PFSK-1 (cell line): ENCODE results near the gene AP1G1.

ENCODE experiments used
- FOXP2 ChIP-seq: optimal IDR thresholded peaks from 2 replicates; pipeline ENCODE3; 2011; ENCODE audit warnings: borderline replicate concordance, control low read depth, inconsistent platforms; ENCODE audit not compliant: insufficient read depth; ENCODE audit errors: extremely low read length, extremely low read depth
- POLR2AphosphoS5 ChIP-seq: IDR thresholded peaks from 2 replicates; pipeline ENCODE4 v1.6.1; 2012; ENCODE audit warnings: low read depth, mild to moderate bottlenecking, control low read depth, low read length, moderate library complexity
- SIN3A ChIP-seq: IDR thresholded peaks from 2 replicates; pipeline ENCODE4 v1.6.1; 2012; ENCODE audit warnings: mild to moderate bottlenecking, low read length, moderate library complexity, borderline replicate concordance; ENCODE audit not compliant: insufficient read depth
- TAF1 ChIP-seq: IDR thresholded peaks from 2 replicates; pipeline ENCODE4 v1.6.1; 2012; ENCODE audit warnings: low read length, control low read depth, borderline replicate concordance; ENCODE audit not compliant: insufficient read depth
- TF ChIP-seq, protein P1 (sequence below), 2 experiments: IDR thresholded peaks; 2 replicates each; pipeline versions ENCODE4 v1.6.1 to v1.8.0; 2011 to 2012; ENCODE audit warnings: low read depth in 2 of 2, low read length in 2 of 2, control low read depth in 1 of 2, inconsistent platforms in 1 of 2, mild to moderate bottlenecking in 1 of 2, moderate library complexity in 1 of 2; ENCODE audit not compliant: insufficient read depth in 1 of 2

AP1G1 gene

DNA sequence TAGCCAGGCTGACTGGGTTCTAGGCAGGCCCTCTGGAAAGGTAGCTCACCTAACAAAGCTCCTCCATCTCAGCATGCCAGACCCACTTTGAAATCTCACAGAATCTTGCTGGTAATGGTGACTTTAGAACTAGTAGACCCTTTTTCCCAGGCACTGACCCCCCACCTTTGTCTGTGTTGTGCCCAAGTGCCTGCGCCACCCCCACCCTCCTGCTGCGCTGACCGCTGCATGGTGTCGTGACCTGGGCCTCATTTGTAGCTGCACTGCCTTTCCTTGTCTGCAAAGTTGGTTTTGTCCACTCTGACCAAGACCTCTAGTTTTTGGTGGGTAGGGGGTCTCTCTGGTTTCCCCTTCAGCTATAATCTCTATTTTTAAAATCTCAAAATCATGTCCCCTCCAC, 43.9 kb upstream of the AP1G1 start:
- TF ChIP-seq POLR2AphosphoS5 (no peak), TAF1 (no peak), SIN3A (no peak), FOXP2 (no peak)
- TF ChIP-seq, protein P1, sequence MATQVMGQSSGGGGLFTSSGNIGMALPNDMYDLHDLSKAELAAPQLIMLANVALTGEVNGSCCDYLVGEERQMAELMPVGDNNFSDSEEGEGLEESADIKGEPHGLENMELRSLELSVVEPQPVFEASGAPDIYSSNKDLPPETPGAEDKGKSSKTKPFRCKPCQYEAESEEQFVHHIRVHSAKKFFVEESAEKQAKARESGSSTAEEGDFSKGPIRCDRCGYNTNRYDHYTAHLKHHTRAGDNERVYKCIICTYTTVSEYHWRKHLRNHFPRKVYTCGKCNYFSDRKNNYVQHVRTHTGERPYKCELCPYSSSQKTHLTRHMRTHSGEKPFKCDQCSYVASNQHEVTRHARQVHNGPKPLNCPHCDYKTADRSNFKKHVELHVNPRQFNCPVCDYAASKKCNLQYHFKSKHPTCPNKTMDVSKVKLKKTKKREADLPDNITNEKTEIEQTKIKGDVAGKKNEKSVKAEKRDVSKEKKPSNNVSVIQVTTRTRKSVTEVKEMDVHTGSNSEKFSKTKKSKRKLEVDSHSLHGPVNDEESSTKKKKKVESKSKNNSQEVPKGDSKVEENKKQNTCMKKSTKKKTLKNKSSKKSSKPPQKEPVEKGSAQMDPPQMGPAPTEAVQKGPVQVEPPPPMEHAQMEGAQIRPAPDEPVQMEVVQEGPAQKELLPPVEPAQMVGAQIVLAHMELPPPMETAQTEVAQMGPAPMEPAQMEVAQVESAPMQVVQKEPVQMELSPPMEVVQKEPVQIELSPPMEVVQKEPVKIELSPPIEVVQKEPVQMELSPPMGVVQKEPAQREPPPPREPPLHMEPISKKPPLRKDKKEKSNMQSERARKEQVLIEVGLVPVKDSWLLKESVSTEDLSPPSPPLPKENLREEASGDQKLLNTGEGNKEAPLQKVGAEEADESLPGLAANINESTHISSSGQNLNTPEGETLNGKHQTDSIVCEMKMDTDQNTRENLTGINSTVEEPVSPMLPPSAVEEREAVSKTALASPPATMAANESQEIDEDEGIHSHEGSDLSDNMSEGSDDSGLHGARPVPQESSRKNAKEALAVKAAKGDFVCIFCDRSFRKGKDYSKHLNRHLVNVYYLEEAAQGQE (IDR thresholded peaks at IDR 0.05; ENCODE audit: insufficient read depth in 1 of 2, low read depth in 2 of 2, low read length in 2 of 2): no peak

DNA sequence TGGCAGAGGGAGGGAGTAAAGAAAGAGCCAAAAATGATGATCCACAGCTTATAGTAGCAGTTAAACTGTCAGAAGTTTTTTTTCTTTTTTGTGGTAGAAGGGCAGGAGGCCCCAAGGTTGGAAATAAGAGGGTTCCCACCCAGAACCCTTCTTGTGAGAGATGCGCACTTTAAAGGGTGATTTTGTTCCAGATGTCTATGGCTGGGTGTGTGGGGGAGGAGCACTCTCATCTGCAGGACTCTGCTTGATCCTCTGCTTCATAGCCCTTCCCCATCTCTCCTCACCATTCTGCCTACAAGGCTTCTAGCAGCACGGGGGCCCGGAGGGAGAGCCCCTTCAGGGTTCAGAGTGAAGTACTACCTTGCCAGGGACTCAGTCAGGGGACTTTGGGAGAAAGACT, 43.5 kb upstream of the AP1G1 start:
- 0 out of 2 replicates have a peak, but pooled peaks have one; percentile 4 for TF ChIP-seq POLR2AphosphoS5
- no peak for TF ChIP-seq SIN3A
- TF ChIP-seq FOXP2: no peak

DNA sequence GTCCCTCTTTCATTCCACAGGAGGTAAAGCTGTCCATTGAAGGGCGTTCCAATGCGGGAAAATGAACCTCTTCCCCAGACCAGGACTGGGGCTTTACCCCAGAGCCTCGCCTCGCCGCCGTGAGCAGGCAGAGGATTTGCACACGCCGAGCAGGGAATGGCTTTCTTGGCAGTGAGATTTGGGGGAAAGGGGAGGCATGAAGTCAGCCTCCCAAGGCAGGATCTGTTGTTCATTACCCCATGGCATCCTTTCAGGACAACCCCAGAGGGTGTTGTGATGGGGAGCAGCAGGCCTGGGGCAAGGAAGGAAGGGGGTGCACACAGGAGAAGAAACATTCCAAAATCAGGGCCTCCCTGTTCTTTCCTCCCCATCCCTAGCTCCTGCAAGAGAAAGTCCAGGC, 43.1 kb upstream of the AP1G1 start:
- no peak for TF ChIP-seq TAF1
- no peak for TF ChIP-seq POLR2AphosphoS5
- TF ChIP-seq, protein P1 (IDR thresholded peaks at IDR 0.05; ENCODE audit: insufficient read depth in 1 of 2, low read depth in 2 of 2, low read length in 2 of 2): no peak
- TF ChIP-seq SIN3A: no peak

DNA sequence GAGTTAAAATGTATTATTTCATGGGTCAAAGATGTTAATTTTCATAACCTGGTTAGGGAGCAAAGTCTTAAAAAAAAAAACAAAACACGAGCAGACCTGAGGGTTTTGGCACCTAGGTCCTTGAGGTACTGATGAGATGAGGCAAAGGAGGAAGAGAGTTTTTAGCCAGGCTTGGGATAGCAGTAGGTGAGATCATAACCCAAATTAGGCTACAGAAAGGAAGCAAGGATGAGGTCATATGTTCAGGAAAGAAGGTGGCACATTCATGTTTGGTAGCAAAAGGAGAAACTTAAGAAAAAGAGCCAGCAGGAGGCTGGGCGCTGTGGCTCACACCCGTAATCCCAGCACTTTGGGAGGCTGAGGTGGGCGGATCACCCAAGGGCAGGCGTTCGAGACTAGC, 40.0 kb upstream of the AP1G1 start:
- TF ChIP-seq FOXP2 (no peak), TAF1 (no peak)

DNA sequence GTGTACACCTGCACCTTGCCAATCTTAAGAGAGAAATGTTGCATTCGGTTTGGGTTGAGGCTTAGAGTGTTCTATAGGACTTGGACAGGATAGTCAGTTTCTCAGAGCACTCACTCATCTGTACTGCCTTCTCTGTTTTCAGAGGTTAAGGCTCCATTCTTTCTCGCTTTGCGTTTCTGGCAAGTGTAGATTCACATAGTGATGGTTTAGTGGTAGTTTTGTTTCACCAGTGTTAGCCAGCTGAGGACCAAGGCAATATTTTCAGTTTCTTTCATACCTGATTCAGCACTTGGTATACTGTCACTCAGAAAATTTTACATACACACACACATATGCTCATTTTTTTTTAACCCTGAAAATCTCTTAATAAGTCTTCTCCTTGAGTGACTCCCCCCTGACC, 38.5 kb upstream of the AP1G1 start:
- TF ChIP-seq, protein P1 (IDR thresholded peaks at IDR 0.05; ENCODE audit: insufficient read depth in 1 of 2, low read depth in 2 of 2, low read length in 2 of 2): no peak
- TF ChIP-seq TAF1: no peak
- no peak for TF ChIP-seq POLR2AphosphoS5
- no peak for TF ChIP-seq SIN3A
- TF ChIP-seq FOXP2: no peak

DNA sequence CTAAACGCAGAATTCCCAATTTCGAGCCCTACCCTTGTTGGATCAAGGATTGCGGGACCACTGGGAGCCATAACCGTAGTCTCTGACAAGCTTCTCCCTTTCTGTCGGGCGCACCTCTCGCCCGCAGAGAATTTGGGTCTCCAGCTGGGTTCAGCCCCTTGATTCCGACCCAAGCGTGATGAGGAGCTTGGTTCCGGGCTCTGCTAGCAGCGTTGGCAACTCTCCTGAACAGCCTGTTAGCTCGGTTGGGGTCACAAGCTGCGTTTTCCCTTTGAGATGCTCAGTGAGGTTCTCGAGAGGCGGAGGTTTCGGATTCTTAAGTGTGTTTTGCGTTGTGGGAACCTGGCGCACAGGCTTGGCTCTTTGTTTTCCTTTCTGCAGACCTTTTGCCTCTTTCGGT, 37.8 kb upstream of the AP1G1 start:
- TF ChIP-seq FOXP2: no peak
